ENCODE results near the gene SHFL.
A peak's percentile ranks its signal among the peaks of the same experiment; 100 is the strongest.

The SHFL gene

DNA sequence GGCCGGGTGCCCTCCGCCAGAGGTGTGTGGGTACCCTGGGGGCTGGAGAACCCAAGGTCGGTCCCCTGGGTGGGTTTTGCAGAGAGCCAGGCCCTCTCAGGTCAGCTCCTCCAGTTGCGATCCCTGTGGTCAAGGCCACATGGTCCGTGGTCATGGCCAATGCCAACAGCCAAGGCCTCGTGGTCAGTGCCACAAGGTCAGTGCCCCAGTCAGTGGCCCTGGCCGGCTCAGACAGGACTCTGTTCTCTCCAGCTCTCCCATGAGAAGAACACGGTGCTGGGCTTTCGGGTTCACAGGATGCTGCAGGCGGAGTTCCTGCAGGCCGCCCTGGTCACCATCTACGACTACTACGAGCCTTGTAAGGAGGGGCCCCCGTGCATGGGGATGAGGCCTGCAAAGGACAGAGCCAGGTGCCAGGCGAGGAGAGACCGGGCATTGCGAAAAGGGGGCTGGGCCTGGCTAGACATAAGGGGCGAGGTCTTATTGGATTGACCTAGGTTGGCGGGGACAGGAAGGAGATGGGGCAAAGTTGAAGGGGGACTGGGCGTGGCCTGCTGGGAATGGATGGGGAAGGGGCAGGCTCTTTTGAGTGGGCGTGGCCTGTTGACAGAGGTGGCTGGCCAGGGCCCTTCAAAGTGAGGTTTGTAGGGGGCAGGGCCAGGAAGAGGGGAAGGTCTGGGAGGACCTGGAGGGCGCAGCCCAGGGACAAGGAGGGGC is 15.2 kb upstream of the SHFL start:
- TF ChIP-seq, protein P1, sequence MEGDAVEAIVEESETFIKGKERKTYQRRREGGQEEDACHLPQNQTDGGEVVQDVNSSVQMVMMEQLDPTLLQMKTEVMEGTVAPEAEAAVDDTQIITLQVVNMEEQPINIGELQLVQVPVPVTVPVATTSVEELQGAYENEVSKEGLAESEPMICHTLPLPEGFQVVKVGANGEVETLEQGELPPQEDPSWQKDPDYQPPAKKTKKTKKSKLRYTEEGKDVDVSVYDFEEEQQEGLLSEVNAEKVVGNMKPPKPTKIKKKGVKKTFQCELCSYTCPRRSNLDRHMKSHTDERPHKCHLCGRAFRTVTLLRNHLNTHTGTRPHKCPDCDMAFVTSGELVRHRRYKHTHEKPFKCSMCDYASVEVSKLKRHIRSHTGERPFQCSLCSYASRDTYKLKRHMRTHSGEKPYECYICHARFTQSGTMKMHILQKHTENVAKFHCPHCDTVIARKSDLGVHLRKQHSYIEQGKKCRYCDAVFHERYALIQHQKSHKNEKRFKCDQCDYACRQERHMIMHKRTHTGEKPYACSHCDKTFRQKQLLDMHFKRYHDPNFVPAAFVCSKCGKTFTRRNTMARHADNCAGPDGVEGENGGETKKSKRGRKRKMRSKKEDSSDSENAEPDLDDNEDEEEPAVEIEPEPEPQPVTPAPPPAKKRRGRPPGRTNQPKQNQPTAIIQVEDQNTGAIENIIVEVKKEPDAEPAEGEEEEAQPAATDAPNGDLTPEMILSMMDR (IDR thresholded peaks at IDR 0.05; ENCODE audit: control insufficient read depth, insufficient read depth, low read depth, low read length, missing control alignments): no peak
- no peak for DNase-seq (ENCODE audit: low read depth)
- H3K4me3 ChIP-seq (ENCODE audit: control insufficient read depth, low read depth, low read length): no peak overlapping the region

DNA sequence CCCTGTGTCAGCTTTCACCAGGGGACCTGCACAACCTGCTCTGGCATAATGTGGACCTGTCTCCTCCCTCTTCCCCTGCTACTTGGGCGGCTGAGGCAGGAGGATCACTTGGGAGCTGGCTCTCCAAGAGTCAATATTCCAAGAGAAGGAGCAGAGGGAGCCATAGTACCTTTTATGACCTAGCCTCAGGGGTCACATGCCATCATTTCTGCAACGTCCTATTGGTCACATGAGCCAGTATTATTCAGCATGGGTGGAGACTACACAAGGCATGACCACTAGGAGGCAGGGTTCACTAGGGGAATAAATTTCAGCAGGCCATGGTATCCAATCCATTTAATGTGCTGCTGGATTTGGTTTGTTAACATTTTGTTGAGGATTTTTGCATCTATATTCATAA is 12.0 kb upstream of the SHFL start:
- TF ChIP-seq, protein P1 (IDR thresholded peaks at IDR 0.05; ENCODE audit: control insufficient read depth, insufficient read depth, low read depth, low read length, missing control alignments): peak; percentile 32
- DNase-seq (ENCODE audit: low read depth): no peak
- H3K4me3 ChIP-seq (ENCODE audit: control insufficient read depth, low read depth, low read length): no peak overlapping the region

DNA sequence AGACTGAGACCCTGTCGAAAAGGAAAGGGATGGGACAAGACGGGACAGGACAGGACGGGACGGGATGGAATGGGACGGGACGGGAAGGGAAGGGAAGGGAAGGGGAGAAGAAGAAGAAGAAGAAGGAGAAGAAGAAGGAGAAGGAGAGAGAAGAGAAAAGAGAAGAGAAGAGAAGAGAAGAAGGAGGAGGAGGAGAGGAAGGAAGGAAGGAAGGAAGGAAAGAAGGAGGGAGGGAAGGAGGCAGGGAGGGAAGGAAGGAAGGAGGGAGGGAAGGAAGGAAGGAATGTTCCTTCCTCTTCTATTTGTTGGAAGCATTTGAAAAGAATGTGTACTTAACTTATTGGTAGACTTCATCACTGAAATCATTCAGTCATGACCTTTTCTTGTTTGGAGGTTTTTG is 9.6 kb upstream of the SHFL start:
- no peak for DNase-seq (ENCODE audit: low read depth)

DNA sequence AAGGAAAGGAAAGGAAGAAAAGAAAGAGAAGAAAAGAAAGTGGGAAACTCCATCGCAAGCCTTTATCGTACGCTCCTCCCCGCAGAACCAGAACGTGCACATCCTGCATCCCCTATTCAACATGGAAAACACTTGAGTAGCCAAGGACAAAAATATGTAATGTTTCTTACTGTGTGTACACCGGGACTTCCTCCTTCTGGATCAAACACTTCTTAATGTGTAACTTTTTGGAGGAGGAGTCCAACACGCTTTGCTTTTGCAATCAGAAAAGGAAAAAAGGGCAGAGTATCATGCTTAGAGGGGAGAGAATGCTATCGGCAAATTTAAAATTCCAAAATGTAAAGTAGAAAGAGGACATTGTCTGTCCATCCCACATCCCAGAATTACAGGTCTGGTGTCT is 7.8 kb upstream of the SHFL start:
- TF ChIP-seq, protein P1 (IDR thresholded peaks at IDR 0.05; ENCODE audit: control insufficient read depth, insufficient read depth, low read depth, low read length, missing control alignments): no peak
- H3K4me3 ChIP-seq (ENCODE audit: control insufficient read depth, low read depth, low read length): no peak overlapping the region
- DNase-seq (ENCODE audit: low read depth): no peak

More for the DNA sequence above, 9.6 kb upstream of the SHFL start:
- TF ChIP-seq, protein P1 (IDR thresholded peaks at IDR 0.05; ENCODE audit: control insufficient read depth, insufficient read depth, low read depth, low read length, missing control alignments): no peak
- no peak overlapping the region for H3K4me3 ChIP-seq (ENCODE audit: control insufficient read depth, low read depth, low read length)

DNA sequence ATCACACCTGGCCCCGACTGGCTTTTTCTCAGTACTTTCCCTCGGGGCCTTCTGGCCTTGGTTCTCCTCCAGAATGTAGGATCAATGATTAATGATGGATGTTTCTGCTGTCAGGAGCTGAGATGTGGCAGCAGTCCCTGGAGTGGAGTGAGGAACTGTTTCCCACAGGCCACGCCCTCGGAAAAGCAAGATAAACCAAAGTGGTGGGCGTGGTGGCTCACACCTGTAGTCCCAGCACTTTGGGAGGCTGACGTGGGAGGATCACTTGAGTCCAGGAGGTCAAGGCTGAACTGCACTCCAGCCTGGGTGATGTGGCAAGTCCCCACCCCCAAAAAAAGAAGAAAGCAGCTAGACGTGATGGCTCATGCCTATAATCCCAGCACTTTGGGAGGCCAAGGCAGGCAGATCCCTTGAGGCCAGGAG is 7.1 kb upstream of the SHFL start:
- no peak for DNase-seq (ENCODE audit: low read depth)
- TF ChIP-seq, protein P1 (IDR thresholded peaks at IDR 0.05; ENCODE audit: control insufficient read depth, insufficient read depth, low read depth, low read length, missing control alignments): no peak
- no peak overlapping the region for H3K4me3 ChIP-seq (ENCODE audit: control insufficient read depth, low read depth, low read length)

DNA sequence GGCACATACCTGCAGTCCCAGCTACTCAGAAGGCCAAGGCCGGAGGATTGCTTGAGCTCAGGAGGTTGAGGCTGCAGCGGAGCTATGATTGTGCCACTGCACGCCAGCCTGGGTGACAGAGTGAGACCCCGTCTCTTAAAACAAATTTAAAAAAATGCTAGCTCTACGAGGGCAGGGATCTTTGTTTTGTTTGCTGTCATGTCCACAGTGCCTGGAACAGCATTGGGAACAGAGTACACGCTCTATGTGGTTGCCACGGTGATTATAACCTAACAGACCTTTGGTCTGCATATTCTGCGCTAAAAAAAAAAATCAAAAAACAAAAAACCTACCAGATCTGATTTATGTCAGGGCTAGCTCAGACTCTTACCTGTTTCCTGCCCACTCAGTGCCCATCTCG is 2.2 kb upstream of the SHFL start:
- no peak overlapping the region for H3K4me3 ChIP-seq (ENCODE audit: control insufficient read depth, low read depth, low read length)
- DNase-seq (ENCODE audit: low read depth): no peak
- TF ChIP-seq, protein P1 (IDR thresholded peaks at IDR 0.05; ENCODE audit: control insufficient read depth, insufficient read depth, low read depth, low read length, missing control alignments): no peak
